IMR-90 (cell line): ENCODE data around the gene PLIN4. TPM values are rescaled to one million over a fixed set of nuclear protein-coding genes. Genes with fewer than 3 reads are reported as not detected.

ENCODE experiments used
- ATAC-seq: fragments of 200-7000 bp; cut with Tn5 transposase; 2 replicates; pipeline ENCODE4 v1.9.1; 2020; ENCODE audit warnings: low read depth, mild to moderate bottlenecking, moderate library complexity
- BruUV-seq: library from RNA; stranded (reverse); fragments of 400-500 nt; replicated peaks from 2 replicates; lab custom pipeline; 2021; lab: Mats Ljungman, UMichigan
- CTCF ChIA-PET: fragments of 300-600 bp; formaldehyde crosslinking; extraction: SDS; loops from one replicate; lab custom pipeline; 2021; ENCODE audit warnings: antibody characterized with exemption; lab: Yijun Ruan, JAX
- POLR2A ChIA-PET: fragments of 300-600 bp; sonication (Branson Sonifier 250); formaldehyde crosslinking; loops from one replicate; lab custom pipeline; 2022; ENCODE audit warnings: antibody characterized with exemption; ENCODE audit not compliant: unreplicated experiment; lab: Charles Lee
- DNase-seq: peaks from one replicate; pipeline ENCODE4 v3.0.0; 2013
- H2AFZ ChIP-seq: replicated peaks from 2 replicates; pipeline ENCODE3; 2013; ENCODE audit warnings: low read length, mild to moderate bottlenecking; ENCODE audit not compliant: poor library complexity
- H2AK5ac ChIP-seq: 2 replicates; pipeline ENCODE4 v1.6.1; 2013; ENCODE audit warnings: low read depth, low read length, inconsistent platforms
- H2AK9ac ChIP-seq: replicated peaks from 2 replicates; pipeline ENCODE3; 2013; ENCODE audit warnings: mild to moderate bottlenecking, low read depth, low read length, moderate library complexity; ENCODE audit not compliant: poor library complexity
- H2BK120ac ChIP-seq: 2 replicates; pipeline ENCODE4 v1.6.1; 2013; ENCODE audit warnings: low read depth, low read length, inconsistent platforms
- H2BK15ac ChIP-seq: 3 replicates; pipeline ENCODE4 v1.6.1; 2013; ENCODE audit warnings: low read depth, low read length, inconsistent platforms
- H2BK20ac ChIP-seq: 2 replicates; pipeline ENCODE4 v1.6.1; 2013; ENCODE audit warnings: low read depth, mild to moderate bottlenecking, inconsistent platforms, low read length, moderate library complexity
- H2BK5ac ChIP-seq: 2 replicates; pipeline ENCODE4 v1.6.1; 2013; ENCODE audit warnings: mild to moderate bottlenecking, low read depth, low read length, inconsistent platforms; ENCODE audit not compliant: poor library complexity, severe bottlenecking
- H3K14ac ChIP-seq: replicated peaks from 2 replicates; pipeline ENCODE4 v1.6.1; 2013; ENCODE audit warnings: low read depth, low read length, inconsistent platforms
- H3K18ac ChIP-seq: 2 replicates; pipeline ENCODE4 v1.6.1; 2013; ENCODE audit warnings: low read depth, low read length, control low read depth
- H3K23ac ChIP-seq: 2 replicates; pipeline ENCODE4 v1.6.1; 2013; ENCODE audit warnings: low read depth, low read length, inconsistent platforms
- H3K27ac ChIP-seq: 2 replicates; pipeline ENCODE4 v1.5.1; 2013; ENCODE audit warnings: mild to moderate bottlenecking, control low read depth, low read length; ENCODE audit not compliant: insufficient read depth
- H3K27me3 ChIP-seq: 2 replicates; pipeline ENCODE4 v1.6.1; 2013; ENCODE audit warnings: low read length; ENCODE audit not compliant: control insufficient read depth, insufficient read depth
- H3K36me3 ChIP-seq: 2 replicates; pipeline ENCODE4 v1.6.1; 2013; ENCODE audit warnings: low read length, mixed read lengths; ENCODE audit not compliant: control insufficient read depth, insufficient read depth
- H3K4ac ChIP-seq: 2 replicates; pipeline ENCODE4 v1.6.1; 2013; ENCODE audit warnings: low read depth, low read length, inconsistent platforms
- H3K4me1 ChIP-seq: 2 replicates; pipeline ENCODE4 v1.6.1; 2013; ENCODE audit warnings: low read length, mixed read lengths; ENCODE audit not compliant: control insufficient read depth, insufficient read depth
- H3K4me2 ChIP-seq: 2 replicates; pipeline ENCODE4 v1.6.1; 2013; ENCODE audit warnings: low read depth, mild to moderate bottlenecking, control low read depth, low read length, moderate library complexity
- H3K4me3 ChIP-seq: 2 replicates; pipeline ENCODE4 v1.5.1; 2013; ENCODE audit warnings: low read depth, mild to moderate bottlenecking, control low read depth, low read length, moderate library complexity; ENCODE audit not compliant: insufficient read depth
- H3K56ac ChIP-seq: 2 replicates; pipeline ENCODE4 v1.6.1; 2013; ENCODE audit warnings: low read length, inconsistent platforms; ENCODE audit not compliant: insufficient read depth; ENCODE audit errors: extremely low read depth
- H3K79me1 ChIP-seq, 2 experiments: 2 replicates each; pipeline ENCODE4 v1.6.1; 2013; ENCODE audit warnings: low read length in 2 of 2, inconsistent platforms in 1 of 2, low read depth in 1 of 2
- H3K9ac ChIP-seq: 2 replicates; pipeline ENCODE4 v1.6.1; 2013; ENCODE audit warnings: low read depth, low read length, control low read depth
- H3K9me1 ChIP-seq: 2 replicates; pipeline ENCODE4 v1.6.1; 2013; ENCODE audit warnings: low read length, inconsistent platforms; ENCODE audit not compliant: insufficient read depth
- H3K9me3 ChIP-seq: 2 replicates; pipeline ENCODE4 v1.6.1; 2013; ENCODE audit warnings: low read length; ENCODE audit not compliant: control insufficient read depth, insufficient read depth
- H4K20me1 ChIP-seq: 2 replicates; pipeline ENCODE4 v1.6.1; 2013; ENCODE audit warnings: low read length, inconsistent platforms; ENCODE audit not compliant: insufficient read depth
- H4K5ac ChIP-seq: 2 replicates; pipeline ENCODE4 v1.6.1; 2013; ENCODE audit warnings: mild to moderate bottlenecking, low read depth, low read length, control low read depth
- H4K8ac ChIP-seq, 2 experiments: 2 replicates each; pipeline ENCODE4 v1.6.1; 2013; ENCODE audit warnings: low read depth in 2 of 2, low read length in 2 of 2, control low read depth in 1 of 2, inconsistent platforms in 1 of 2
- H4K91ac ChIP-seq: 2 replicates; pipeline ENCODE4 v1.6.1; 2013; ENCODE audit warnings: low read depth, low read length, inconsistent platforms; ENCODE audit not compliant: insufficient read depth
- BHLHE40 ChIP-seq: fragments of 150-350 bp; IDR thresholded peaks from 2 replicates; pipeline ENCODE4 v1.6.1; 2016; ENCODE audit warnings: mild to moderate bottlenecking, low read depth, low read length
- CEBPB ChIP-seq: IDR thresholded peaks from 2 replicates; pipeline ENCODE4 v1.6.1; 2012; ENCODE audit warnings: low read depth, low read length, improper control_type of control experiment
- CHD1 ChIP-seq: IDR thresholded peaks from 2 replicates; pipeline ENCODE4 v1.6.1; 2012; ENCODE audit warnings: low read depth, low read length, improper control_type of control experiment
- CTCF ChIP-seq: conservative IDR thresholded peaks from 2 replicates; pipeline ENCODE4 v1.5.1; 2012; ENCODE audit warnings: mild to moderate bottlenecking, low read depth, low read length, improper control_type of control experiment
- FOS ChIP-seq: fragments of 150-350 bp; IDR thresholded peaks from 2 replicates; pipeline ENCODE4 v1.6.1; 2016; ENCODE audit warnings: low read depth, low read length
- MAFK ChIP-seq: IDR thresholded peaks from 2 replicates; pipeline ENCODE4 v1.6.1; 2012; ENCODE audit warnings: low read depth, low read length, improper control_type of control experiment
- MAZ ChIP-seq: IDR thresholded peaks from 2 replicates; pipeline ENCODE4 v1.6.1; 2012; ENCODE audit warnings: low read depth, mild to moderate bottlenecking, low read length, improper control_type of control experiment, moderate library complexity, borderline replicate concordance
- MXI1 ChIP-seq: IDR thresholded peaks from 2 replicates; pipeline ENCODE4 v1.6.1; 2012; ENCODE audit warnings: low read depth, mild to moderate bottlenecking, low read length, moderate library complexity, borderline replicate concordance
- NFE2L2 ChIP-seq: fragments of 150-350 bp; IDR thresholded peaks from 2 replicates; pipeline ENCODE4 v1.6.1; 2016; ENCODE audit warnings: low read depth, mild to moderate bottlenecking, low read length
- POLR2A ChIP-seq: IDR thresholded peaks from 2 replicates; pipeline ENCODE4 v1.6.1; 2012; ENCODE audit warnings: mild to moderate bottlenecking, low read depth, low read length
- RAD21 ChIP-seq: IDR thresholded peaks from 2 replicates; pipeline ENCODE4 v1.6.1; 2012; ENCODE audit warnings: low read length, improper control_type of control experiment
- RCOR1 ChIP-seq: IDR thresholded peaks from 2 replicates; pipeline ENCODE4 v1.6.1; 2012; ENCODE audit warnings: mild to moderate bottlenecking, low read length, improper control_type of control experiment; ENCODE audit not compliant: insufficient replicate concordance
- SMC3 ChIP-seq: fragments of 150-350 bp; IDR thresholded peaks from 2 replicates; pipeline ENCODE4 v1.6.1; 2016; ENCODE audit warnings: low read depth, mild to moderate bottlenecking, antibody characterized with exemption, low read length, moderate library complexity
- WGBS, 2 experiments: methylation state at CpG; one replicate each; pipeline versions ENCODE4 v1.1.5 to v1.1.7; 2013; ENCODE audit warnings: missing lambda C conversion rate in 2 of 2; ENCODE audit not compliant: insufficient read length in 1 of 2; ENCODE audit errors: extremely low coverage in 2 of 2; 5-methylcytosine and 5-hydroxymethylcytosine counted together
- dilution Hi-C: fragments of 300-500 bp; cut with HindIII; formaldehyde crosslinking; loops from one replicate; pipeline ENCODE4 v1.14.3; 2018; ENCODE audit warnings: low sequenced_read_pairs; ENCODE audit not compliant: unreplicated experiment
- in situ Hi-C: fragments of 300-500 bp; cut with MboI; formaldehyde crosslinking; loops from 3 replicates; pipeline ENCODE4 v1.14.3; 2019; ENCODE audit warnings: low sequenced_read_pairs, inconsistent platforms, mixed read lengths
- intact Hi-C: fragments of 100-400 bp; cut with micrococcal nuclease; formaldehyde crosslinking; loops from 2 replicates; pipeline ENCODE4 v1.10.0; 2022
- polyA plus RNA-seq, 3 experiments: library from polyadenylated mRNA; depleted of rRNA; stranded (reverse); fragments of >200 nt; gene quantifications; 2 replicates each; pipeline ENCODE4 v1.2.3, GENCODE V29; 2012; ENCODE audit warnings: low replicate concordance in 1 of 3
- total RNA-seq: library from RNA; depleted of rRNA; stranded (reverse); fragments of >200 nt; gene quantifications from 2 replicates; pipeline ENCODE4 v1.2.3, GENCODE V29; 2012
- TF ChIP-seq, protein P1 (sequence below): fragments of 150-350 bp; IDR thresholded peaks from 2 replicates; pipeline ENCODE4 v1.6.1; 2017; ENCODE audit warnings: mild to moderate bottlenecking, antibody characterized with exemption, low read length, low read depth
- TF ChIP-seq, protein P2 (sequence below): fragments of 150-350 bp; IDR thresholded peaks from 2 replicates; pipeline ENCODE4 v1.6.1; 2016; ENCODE audit warnings: low read depth, mild to moderate bottlenecking, low read length, moderate library complexity, borderline replicate concordance

The PLIN4 gene
- total and polyA plus RNA-seq, 2 of the 4 experiments (the other 2 are of a cell fraction): under 0.01 to 0.09 TPM

DNA sequence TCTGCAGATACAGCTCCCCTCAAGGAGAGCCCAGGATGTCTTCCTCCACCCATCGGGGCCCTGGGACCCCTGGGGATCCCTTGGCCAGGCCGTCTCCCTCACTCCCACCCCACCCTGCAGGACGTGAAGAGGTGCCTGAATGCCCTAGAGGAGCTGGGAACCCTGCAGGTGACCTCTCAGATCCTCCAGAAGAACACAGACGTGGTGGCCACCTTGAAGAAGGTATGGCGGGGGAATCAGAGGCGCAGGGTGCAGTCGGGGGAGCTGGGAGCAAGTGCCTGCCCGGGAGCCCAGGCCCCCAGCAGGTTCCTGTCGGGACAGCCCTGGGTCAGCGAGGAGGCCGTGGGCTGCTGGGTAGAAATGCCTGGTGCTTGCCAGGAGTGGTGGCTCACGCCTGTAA is 19.6 kb downstream of the PLIN4 start:
- ChIA-PET POLR2A (no interaction called here), CTCF (no interaction called here)
- Histone ChIP-seq H3K9me1 (no peaks in the 10 kb centered on the region), H3K79me1 (no peaks in the 10 kb centered on the region), H3K9me3 (no peaks in the 10 kb centered on the region), H4K5ac (no peak overlapping the region), H3K4ac (no peak overlapping the region), H3K23ac (no peak overlapping the region), H4K8ac (no peak overlapping the region), H2AK5ac (no peak overlapping the region), H3K18ac (no peak overlapping the region), H3K4me1 (no peaks in the 10 kb centered on the region), H3K14ac (no peak overlapping the region), H4K20me1 (no peaks in the 10 kb centered on the region), H2AK9ac (no peak overlapping the region), H2BK120ac (no peak overlapping the region), H4K91ac (no peak overlapping the region), H2BK20ac (no peak overlapping the region), H3K4me3 (no peak overlapping the region), H3K56ac (no peak overlapping the region), H3K36me3 (peaks cover 75% of the 10 kb centered on the region), H3K27ac (no peak overlapping the region), H2BK5ac (no peak overlapping the region), H2BK15ac (no peak overlapping the region), H2AFZ (no peak overlapping the region), H3K9ac (no peak overlapping the region), H3K4me2 (no peak overlapping the region), H3K27me3 (no peaks in the 10 kb centered on the region)
- DNase-seq: no peak
- dilution Hi-C loops (no loop called here), in situ Hi-C loops (no loop called here), intact Hi-C loops (no loop called here)
- WGBS, 2 experiments: 60% methylated on average over 1 of the region's 12 CpGs; no CpG with 5 or more reads in 1 of the 2 experiments
- no peak for ATAC-seq
- TF ChIP-seq FOS (no peak), RAD21 (no peak), CEBPB (no peak), CHD1 (no peak), NFE2L2 (no peak), SMC3 (no peak), MAZ (no peak), MXI1 (no peak), RCOR1 (no peak), MAFK (no peak), POLR2A (no peak), CTCF (no peak), BHLHE40 (no peak)
- TF ChIP-seq, protein P1, sequence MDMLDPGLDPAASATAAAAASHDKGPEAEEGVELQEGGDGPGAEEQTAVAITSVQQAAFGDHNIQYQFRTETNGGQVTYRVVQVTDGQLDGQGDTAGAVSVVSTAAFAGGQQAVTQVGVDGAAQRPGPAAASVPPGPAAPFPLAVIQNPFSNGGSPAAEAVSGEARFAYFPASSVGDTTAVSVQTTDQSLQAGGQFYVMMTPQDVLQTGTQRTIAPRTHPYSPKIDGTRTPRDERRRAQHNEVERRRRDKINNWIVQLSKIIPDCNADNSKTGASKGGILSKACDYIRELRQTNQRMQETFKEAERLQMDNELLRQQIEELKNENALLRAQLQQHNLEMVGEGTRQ: no peak
- TF ChIP-seq, protein P2, sequence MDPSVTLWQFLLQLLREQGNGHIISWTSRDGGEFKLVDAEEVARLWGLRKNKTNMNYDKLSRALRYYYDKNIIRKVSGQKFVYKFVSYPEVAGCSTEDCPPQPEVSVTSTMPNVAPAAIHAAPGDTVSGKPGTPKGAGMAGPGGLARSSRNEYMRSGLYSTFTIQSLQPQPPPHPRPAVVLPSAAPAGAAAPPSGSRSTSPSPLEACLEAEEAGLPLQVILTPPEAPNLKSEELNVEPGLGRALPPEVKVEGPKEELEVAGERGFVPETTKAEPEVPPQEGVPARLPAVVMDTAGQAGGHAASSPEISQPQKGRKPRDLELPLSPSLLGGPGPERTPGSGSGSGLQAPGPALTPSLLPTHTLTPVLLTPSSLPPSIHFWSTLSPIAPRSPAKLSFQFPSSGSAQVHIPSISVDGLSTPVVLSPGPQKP: no peak
- BruUV-seq: no TSS peak
